Measurements from ENCODE around the gene CDK5.

- TF ChIP-seq CTCF (IDR thresholded peaks at IDR 0.05 in 2 of 3, conservative IDR thresholded peaks at IDR 0.05 in 1 of 3; ENCODE audit: control insufficient read depth in 2 of 3, extremely low read depth in 1 of 3, insufficient read depth in 1 of 3, low read depth in 3 of 3, low read length in 3 of 3) (peak in 1 of 3 experiments; percentile 6; a peak in 1 of 6 replicates), POLR2A (IDR thresholded peaks at IDR 0.05; ENCODE audit: low read depth, low read length) (no peak), POLR2AphosphoS5 (IDR thresholded peaks at IDR 0.05; ENCODE audit: low read length) (no peak)
- TF ChIP-seq, protein P1, sequence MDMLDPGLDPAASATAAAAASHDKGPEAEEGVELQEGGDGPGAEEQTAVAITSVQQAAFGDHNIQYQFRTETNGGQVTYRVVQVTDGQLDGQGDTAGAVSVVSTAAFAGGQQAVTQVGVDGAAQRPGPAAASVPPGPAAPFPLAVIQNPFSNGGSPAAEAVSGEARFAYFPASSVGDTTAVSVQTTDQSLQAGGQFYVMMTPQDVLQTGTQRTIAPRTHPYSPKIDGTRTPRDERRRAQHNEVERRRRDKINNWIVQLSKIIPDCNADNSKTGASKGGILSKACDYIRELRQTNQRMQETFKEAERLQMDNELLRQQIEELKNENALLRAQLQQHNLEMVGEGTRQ (IDR thresholded peaks at IDR 0.05; ENCODE audit: borderline replicate concordance, low read depth, low read length), result no peak
Observed at GRCh38 chr7:151060416-151061212, 2.9 kb upstream of the CDK5 start.
